Hematopoietic multipotent progenitor cell treated with erythropoietin and hydrocortisone succinate and interleukin-3 and kit ligand, for 8 days (in vitro differentiated cells): Measurements from ENCODE around the gene SEC22B.
"Not testable (repeated sequence)": the region's sequence is repeated elsewhere in the genome, so short reads cannot be mapped to it uniquely, and the experiment has no call there.

Source experiments
- DNase-seq: peaks from one replicate; pipeline ENCODE4 v3.0.0-alpha.2; 2015

Gene SEC22B

DNA sequence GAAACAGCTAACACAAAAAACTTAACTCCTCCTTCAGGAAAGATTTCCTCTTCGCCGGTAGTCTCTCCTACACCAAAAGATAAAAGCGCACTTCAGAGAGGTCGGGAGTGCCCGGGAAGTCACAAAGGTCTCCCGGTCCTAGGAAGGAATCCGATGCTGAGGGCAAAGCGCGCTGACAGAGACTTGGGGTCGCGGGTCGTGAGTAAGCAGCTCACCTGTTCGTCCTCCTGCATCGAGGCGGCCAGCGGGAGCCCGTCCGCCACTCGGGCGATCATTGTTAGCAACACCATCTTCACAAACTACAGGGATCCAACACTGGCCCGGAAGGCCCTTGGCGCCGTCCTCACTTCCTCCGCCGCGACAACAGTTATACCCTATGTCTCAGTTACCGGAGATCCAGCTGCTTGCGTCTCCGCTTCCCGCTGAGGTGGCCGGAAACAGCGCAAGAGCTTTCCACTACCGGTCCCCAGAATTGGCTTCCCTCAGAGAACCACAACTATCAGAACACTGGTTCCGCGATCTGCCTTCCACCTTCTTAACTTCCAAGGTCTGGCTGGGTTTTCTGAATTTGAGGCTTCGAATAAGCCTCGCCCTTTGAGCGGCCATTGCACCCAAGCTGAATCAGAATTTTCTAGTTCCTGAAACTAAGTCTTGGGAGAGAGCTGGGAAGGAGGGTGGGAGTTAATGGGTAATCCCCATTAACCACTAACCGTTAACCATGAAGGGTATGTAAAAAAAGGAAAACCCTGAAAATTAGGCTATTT, at the start of gene SEC22B:
Gene SEC22B (minus strand): TSS at position 429 of the 764 bp plus-strand sequence. CDS start 139 bp downstream, at position 290.
- peak; percentile 96 for DNase-seq

DNA sequence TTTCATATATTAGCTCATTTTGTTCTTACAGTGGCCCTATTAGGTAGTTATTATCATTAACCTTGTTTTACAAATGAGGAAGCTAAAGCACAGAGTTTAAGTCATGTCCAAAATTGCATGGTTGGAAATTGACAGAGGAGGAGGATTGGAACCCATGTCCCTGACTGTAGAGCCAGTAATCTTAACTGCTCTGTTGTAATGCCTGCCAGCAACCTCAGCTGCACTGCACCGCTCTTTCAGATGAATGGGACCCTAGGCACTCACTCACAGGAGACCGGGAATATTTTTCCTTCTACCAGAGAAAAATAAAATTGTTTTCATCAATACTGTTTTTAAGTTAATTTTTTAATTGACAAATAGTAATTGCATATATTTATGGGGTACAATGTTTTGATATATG, 41.6 kb upstream of the SEC22B start:
- not testable (repeated sequence) for DNase-seq

DNA sequence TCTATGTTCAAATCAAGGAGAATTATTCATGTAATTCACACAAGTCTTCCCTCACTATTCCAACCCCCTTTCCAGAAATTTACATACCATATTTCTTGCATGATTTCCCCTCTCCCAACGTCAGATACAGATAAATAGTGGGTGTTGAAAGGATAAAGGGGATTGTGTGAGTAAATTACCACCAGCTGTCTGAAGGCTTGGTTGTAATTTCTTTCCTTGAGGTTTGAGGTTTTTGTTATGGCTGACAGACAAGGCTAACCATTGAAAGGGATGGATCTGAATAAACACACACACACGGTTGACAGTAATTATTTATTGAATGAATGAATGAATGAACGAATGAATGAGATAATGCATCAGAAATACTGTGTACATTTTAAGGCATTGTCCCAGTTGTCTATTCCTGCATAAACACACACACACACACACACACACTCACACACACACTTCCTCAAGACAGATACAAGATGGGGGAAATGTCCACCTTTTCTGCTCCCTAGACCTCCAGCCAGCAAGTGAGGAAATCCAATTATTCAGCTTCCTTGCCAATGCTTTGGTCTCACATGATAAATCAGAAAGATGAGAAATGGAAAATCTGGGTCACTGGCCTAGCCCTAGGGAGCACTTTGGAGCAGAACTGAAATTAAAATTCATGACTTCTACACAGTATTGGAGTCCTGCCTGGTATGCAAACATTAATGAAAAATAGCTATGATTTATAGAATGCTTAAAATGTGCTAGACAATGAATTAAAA, 41.0 kb upstream of the SEC22B start:
- not testable (repeated sequence) for DNase-seq

DNA sequence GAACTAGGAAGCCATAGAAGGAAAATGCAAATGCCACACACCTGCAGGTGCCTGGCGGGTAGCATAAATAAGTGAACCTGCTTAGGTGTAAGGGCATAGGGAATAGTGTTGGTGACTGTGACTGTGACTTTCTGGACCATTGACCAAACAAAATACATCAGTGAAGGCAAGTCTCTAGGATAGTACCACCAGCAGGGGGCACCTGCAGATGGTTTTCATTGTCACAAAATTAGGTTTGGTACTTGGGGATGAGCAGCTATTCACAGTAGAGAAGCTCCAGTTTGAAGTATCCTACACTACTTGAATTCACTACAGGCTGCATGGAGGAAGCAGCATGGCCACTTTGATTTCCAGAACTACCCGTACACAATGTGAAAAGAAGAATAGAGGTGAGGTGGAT, 37.3 kb upstream of the SEC22B start:
- DNase-seq: not testable (repeated sequence)

DNA sequence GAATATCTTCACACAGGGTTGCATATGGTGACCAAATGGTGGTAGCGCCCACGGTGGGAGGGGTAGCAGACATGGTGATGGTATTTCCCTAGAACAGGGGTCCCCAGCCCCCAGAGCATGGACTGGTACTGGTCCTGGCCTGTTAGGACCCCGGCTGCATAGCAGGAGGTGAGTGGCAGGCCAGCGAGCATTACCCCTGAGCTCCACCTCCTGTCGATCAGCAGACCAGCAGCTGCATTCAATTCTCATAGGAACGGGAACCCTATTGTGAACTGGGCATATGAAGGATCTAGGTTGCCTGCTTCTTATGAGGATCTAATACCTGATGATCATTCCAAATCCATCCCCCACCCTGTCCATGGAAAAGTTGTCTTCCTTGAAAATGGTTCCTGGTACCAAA, 34.4 kb upstream of the SEC22B start:
- DNase-seq: not testable (repeated sequence)

DNA sequence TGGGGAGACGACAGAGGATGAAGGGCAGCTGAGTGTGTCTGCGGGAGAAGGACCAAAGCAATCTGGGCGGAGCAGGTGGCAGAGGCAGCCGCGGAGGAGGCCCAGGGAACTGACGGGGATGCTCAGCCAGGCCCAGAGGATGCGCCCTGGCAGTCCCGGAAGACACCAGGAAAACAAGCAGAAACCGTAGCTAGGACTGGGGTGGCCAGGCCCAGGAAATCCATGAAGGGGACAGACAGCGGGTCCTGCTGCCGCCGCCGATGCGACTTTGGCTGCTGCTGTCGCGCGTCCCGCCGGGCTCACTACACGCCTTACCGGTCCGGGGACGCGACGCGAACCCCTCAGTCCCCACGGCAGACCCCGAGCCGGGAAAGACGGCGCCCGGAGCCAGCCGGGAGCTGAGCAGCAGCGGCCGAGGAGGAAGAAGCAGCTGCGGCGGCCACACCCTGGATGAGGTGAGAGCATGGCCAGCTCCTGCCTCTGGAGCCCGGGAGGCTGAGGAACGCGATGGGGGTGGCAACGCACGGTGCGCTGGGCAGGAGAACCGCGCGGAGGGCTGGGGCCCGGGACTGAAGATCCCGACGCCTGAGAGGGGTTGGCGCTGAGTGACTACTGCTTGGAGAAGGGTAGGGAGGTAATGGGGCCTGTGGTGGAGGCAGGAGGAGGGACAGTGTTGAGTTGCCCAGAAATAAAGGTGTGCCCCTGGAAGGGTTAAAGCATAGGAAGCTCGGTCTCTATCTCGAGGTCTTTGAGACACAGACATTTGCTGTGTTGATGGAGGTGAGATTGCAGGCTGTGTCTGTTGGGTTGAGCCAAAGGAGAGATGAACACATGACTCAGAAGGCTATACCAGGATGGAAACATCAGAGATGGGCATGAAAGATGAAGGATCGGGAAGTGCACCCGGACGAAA, 20.8 kb upstream of the SEC22B start:
- DNase-seq: peak; percentile 0

DNA sequence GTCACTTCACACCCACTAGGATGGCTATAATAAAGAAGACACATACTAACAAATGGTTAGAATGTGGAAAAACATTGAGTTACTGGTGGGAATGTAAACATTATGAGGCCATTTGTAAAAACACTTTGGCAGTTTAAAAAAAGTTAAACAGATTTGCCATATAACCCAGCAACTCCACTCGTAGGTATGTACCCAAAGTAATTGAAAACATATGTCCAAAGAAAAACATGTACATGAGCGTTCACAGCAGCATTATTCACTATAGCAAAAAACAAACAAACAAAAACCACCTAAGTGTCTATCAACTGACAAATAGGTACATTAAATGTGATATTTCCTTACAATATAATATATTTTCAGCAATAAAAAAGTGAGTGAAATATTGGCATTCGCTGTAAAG, 12.3 kb upstream of the SEC22B start:
- not testable (repeated sequence) for DNase-seq

DNA sequence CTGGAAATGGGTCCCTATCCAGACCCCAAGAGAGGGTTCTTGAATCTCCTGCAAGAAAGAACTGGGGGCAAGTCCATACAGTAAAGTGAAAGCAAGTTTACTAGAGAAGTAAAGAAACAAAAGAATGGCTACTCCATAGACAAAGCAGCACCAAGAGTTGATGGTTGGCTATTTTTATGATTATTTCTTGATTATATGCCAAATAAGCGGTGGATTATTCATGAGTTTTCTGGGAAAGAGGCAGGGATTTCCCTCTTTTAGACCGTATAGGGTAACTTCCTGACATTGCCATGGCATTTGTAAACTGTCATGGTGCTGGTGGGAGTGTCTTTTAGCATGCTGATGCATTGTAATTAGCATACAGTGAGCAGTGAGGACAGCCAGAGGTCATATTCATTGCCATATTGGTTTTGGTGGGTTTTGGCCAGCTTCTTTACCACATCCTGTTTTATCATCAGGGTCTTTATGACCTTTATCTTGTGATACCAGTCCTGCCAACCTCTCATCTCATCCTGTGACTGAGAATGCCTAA, 5.9 kb upstream of the SEC22B start:
- DNase-seq: not testable (repeated sequence)

DNA sequence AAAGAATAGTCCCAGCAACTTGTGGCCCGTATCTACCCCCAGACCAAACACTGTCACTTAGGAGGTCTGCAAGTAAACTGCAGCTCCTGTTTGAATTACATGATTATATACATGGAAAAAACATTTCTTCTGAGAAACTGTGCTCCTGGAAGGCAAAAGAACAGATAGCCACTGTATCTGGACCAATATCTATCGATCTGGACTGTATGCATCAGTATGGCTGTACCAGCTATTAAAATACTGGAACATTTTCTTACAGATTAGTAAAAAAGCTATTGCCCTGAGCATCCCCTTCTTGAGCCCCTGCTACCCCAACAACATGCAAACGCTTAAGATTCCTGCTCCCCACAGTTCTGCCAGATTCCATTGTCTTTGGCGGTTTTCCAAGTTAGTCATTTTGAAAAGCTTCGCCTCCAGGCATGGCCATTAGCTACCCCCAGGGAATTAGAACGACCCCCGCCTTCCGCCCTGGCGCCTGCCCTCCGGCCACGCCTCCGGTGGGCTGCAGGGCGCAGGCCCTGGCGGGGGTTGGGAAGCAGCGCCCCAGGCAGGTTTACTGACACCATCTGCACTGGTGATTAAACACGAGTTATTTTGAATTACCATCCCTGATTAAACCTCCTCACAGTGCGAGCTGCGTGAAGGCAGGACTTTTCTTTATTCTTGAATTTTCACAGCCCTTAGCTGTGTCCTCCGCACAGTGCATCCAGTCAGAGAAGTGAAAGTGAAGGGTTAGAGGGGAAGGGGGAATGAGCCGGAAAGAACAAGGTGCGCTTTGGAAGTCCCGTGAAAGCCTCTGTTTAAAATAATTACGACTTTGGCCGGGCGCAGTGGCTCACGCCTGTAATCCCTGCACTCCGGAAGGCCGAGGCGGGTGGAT, 3.7 kb upstream of the SEC22B start:
- DNase-seq: not testable (repeated sequence)

DNA sequence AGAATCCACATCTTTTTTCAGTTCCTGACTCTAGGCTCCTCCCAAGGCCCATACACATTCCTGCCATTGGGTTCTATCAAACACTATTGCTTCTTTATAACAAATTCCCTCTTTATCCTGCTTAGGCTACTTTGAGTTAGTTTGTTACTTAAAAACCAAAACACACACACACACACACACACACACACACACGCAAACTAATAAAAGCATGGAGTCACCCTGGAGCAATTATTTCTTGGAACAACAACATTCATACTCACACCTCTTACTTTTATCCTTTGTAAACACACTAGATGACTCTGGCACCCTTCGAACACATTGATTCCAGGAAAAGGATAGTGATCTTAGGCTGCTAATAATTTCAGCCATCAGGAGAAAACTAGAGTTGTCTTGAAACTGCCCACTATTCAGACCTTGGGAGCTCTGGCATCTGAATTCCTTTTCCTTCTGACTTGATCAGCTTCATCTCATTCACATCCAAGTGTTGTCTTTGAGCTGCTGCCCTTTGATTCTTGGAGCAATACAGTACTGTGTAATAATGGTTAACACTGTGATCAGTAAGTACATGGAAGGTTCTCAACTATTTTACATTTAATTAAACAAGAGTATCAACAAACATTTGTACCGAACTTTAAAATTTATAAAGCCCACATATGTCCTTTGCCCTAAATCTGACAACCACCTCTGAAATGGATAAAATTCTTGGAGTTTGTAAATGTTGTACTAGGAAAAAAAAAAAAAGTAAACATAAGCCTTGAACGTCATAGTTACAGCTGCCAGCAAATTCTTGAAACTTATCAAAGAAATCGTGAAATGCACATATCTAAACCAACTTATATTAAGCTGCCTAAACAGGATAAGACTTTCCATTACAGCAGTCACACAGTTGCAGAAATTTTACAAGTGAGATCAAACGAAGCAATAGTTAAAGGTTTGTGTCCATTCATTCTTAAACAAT, 2.8 kb upstream of the SEC22B start:
- DNase-seq: peak; percentile 88

DNA sequence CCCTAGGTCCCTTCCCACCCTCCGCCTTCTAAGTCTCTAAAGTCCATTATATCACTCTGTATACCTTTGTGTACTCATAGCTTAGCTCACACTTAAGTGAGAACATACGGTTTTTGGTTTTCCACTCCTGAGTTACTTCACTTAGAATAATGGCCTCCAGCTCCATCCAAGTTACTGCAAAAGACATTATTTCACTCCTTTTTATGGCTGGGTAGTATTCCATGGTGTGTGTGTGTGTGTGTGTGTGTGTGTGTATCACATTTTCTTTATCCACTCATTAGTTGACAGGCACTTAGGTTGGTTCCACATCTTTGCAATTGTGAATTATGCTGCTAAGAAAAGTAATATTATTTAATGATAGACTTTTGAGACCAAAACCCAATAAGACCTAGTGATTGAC, 1.7 kb upstream of the SEC22B start:
- DNase-seq: not testable (repeated sequence)

DNA sequence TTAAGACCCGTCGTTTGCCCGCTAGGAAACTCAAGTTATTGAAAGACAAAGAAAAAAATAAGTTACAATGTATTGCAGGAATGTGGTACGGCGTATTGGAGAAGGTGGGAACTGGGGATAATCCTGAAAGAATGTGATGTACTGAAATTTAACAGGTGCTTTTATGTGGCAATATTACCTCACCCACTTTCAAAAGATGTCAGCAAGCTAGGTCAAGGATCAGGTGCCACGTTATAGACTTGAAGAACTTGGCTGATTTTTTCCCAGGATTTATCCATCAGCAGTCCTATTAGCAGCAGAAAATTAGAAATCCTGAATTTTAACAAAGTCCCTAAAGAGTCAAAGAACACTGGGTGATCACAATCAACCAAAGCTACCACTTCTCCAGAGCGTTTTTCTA, 632 bp downstream of the SEC22B start:
- DNase-seq: peak; percentile 14

DNA sequence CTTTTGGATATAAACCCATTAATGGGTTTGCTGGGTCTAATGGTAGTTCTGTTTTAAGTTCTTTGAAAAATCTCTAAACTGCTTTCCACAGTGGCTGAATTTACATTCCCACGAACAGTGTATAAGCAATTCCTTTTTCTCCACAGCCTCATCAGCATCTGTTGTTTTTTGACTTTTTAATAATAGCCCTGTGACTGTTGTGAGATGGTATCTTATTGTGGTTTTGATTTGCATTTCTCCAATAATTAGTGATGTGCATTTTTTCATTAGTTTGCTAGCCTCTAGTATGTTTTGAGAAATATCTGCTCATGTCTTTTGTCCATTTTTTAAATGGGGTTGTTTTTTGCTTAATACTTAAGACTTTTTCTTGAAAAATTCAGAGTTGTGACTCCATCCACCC, 11.6 kb downstream of the SEC22B start:
- not testable (repeated sequence) for DNase-seq

DNA sequence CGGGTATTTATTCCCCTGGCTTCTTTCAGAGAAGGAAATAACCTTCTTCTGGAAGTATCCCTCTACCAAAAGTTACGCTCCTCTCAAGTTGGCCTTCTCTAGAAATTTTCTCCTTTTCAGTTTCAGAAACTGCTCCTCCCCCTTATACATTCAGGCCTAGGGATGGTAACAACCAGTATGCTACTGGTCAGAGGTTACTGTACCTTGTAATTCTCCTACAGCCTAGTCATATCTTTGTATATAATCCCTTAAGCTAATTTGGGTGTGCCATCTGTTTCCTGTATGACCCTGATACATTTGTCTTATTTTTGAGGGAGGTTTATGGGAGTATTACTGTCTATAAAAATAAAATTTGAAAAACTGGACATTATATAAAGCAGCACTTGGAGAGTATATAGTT, 14.3 kb downstream of the SEC22B start:
- DNase-seq: not testable (repeated sequence)

DNA sequence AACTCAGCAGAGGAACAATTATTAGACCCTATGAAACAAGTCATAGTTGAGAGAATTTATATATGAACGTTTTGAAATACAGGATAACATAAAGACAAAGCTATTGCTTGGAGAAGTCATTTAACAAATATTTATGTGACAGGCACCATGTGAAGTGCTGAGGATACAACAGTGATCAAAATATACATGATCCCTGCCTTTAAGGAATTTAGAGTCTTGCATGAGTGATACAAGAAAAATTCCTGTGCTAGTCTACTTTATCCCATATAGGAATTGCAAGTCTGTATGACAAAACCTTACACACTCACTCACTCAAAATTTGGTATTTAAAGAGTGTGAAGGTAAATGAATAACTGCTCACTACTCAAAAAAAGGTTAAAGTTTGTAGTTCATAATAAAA, 17.8 kb downstream of the SEC22B start:
- not testable (repeated sequence) for DNase-seq

DNA sequence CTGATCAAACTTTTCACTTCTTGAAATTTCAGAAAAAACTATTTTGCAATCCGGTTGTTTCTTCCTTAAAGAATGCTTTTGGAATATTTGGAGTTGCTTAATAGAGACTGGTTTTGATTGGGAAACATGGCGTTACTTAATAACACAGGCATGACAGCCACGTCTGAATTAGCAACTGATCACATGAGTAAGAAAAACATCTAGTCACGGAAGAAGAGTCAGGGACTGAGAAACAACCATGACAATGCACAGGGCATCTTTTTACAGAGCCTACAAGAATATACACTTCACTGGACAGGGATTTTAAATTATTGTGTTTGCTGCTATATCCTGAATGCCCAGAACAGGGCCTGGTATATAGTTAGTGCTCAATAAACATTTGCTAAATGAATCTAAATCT, 18.2 kb downstream of the SEC22B start:
- not testable (repeated sequence) for DNase-seq

DNA sequence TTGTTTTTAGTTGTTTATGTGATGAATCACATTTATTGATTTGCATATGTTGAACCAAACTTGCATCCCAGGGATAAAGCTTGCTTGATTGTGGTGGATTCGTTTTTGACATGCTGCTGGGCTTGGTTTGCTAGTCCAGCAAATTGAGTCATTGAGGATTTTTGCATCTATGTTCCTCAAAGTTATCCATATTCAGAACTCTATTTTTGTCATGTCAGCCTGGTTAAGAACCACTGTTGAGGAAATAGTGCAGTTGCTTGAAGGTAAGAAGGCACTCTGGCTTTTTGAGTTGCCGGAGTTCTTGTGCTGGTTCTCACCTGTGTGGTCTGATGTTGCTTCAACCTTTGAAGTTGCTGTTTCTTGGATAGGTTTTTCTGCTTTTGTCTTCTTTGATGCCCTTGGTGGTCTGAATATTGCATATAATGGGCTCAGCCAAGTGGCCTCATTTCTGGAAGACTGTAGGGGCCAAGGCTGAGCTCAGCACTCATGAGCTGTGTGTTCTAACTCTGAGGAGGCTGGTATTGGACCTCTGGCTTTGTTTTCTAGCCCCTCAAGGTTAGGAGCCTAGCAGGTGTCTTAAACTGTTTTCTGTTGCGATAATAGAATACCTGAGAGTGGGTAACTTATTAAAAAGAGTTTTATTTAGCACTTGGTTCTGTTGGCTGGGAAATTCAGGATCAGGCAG, 26.0 kb downstream of the SEC22B start:
- DNase-seq: not testable (repeated sequence)

DNA sequence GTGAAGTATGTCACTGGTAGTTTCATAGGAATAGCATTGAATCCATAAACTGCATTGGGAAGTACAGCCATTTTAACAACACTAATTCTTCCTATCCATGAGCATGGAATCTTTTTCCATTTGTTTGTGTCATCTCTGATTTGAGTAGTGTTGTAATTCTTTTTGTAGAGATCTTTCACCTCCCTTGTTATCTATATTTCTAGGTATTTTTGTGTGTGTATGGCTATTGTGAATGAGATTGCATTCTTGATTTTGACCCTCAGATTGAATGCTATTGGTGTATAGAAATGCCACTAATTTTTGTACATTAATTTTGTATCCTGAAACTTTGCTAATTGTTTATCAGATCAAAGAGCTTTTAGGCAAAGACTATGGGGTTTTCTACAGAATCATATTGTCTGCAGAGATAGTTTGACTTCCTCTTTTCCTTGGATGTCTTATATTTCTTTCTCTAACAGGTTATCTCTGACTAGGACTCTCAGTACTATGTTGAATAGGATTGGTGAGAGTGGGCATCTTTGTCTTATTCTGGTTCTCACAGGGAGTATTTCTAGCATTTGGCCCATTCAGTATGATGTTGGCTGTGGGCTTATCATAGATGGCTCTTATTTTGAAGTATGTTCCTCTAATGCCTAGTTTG, 26.8 kb downstream of the SEC22B start:
- not testable (repeated sequence) for DNase-seq

DNA sequence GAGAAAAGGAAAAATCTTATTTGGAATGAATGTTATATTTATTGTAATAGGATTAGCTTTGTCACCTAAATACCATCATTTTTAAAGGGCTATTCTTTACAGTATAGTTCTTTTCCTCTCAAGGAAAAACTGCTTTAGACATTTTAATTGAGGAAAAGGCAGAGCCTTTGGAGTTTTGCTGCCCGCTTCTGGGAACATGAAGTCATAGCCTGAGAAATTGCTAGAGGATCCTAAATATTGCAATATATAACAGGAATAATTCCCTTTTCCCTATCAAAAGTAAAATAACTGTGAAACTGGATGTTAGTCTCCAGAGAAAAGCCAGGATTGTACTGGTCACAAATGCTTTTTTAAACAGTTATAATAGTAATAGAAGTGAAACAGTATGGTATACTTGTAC, 30.5 kb downstream of the SEC22B start:
- DNase-seq: not testable (repeated sequence)
